Middle frontal gyrus (tissue), 1 donor: Measurements from ENCODE around the gene RNF111.
A peak's percentile ranks its signal among the peaks of the same experiment; 100 is the strongest.
"Not testable (repeated sequence)": the region's sequence is repeated elsewhere in the genome, so short reads cannot be mapped to it uniquely, and the experiment has no call there.

Experiments
- DNase-seq: peaks from one replicate; pipeline ENCODE4 v3.0.0-alpha.2; 2015; ENCODE audit warnings: low spot score; ENCODE audit errors: extremely low spot score

The RNF111 gene

DNA sequence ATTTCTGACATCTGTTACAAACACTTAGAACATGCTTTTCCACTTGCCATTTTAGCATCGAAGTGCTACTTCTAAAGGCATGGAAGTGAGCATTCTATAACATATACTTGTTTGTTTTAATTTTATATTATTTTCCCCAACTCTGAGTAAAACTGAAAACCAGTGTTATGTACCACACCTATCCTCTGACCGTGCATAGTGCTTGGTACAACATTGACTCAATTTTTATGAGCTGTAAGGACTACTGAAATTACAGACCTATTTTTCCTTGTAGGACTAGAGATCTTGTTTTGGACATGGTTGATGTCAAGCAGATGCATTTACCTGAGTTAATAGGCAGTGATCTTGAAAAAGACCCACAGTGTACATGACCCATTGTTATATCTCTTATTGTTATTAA is 66.0 kb downstream of the RNF111 start:
- DNase-seq: no peak

DNA sequence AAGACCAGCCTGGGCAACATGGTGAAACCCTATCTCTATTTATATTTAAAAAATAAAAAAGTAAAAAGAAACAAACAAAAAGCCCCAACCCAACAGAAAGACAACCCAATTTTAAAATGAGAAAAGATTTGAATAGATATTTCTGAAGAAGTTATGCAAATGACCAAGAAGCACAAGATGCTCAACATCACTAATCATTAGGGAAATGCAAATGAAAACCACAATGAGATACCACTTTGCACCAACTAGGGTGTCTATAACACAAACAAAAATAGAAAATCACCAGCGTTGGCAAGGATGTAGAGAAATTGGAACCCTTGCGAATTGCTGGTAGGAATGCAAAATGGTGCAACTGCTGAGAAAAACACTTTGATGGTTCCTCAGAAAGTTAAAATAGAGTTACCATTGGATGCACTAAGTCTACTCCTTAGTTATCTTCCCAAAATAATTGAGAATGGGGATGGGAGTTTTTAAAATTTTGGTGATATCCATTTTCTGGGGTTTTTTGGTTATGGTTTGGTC is 71.7 kb downstream of the RNF111 start:
- DNase-seq: no peak

DNA sequence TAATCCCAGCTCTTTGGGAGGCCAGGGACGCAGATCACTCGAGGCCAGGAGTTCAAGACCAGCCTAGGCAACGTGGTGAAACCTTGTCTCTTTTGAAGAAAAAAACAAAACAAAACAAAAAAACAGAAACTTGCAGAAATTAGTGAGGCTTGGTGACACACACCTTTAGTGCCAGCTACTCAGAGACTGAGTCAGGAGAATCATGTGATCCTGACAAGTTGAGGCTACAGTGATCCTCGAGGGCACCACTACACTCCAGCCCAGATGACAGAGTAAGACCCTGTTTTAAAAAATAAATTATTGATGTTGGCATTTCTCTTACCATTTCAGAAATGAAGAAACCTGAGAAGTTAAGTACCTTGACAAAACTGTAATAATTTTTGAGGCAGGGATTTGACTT is 72.9 kb downstream of the RNF111 start:
- no peak for DNase-seq

DNA sequence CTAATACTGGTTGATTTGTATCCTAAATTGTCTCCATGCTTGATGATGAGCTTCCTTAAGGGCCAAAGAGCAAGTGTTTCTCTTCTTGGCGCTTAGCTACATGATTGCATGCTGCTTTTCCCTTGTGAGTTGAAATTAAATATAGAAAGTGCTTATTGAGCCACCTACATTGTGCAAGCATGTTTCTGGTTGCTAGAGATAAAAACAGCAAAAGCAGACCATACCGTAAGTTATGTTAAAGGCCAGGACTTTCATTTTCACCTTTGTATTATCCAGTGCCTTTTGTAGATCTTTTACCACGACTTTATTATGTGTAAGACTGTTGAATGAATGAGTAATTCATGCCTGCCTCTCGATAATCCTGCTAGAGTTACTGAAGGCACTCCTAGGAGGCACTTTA is 75.6 kb downstream of the RNF111 start:
- DNase-seq: no peak

DNA sequence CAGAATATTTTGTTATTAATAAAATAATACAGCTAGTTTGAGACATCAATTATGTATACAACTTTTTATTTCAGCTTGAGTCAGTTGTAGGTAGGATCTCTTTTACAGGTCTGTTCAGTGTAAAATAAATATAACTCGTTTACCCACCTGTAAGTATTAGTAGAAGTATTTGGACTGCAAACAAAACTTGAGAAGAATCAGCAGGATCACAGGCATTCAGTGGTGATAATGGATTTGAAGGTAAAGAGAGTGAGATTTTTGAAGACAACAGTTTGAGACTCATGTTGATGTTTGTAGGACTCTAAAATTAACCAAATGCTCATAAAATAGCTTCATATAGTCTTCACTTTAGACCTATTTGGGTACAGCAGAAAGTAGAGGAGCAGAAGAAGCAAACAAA is 82.0 kb downstream of the RNF111 start:
- no peak for DNase-seq

DNA sequence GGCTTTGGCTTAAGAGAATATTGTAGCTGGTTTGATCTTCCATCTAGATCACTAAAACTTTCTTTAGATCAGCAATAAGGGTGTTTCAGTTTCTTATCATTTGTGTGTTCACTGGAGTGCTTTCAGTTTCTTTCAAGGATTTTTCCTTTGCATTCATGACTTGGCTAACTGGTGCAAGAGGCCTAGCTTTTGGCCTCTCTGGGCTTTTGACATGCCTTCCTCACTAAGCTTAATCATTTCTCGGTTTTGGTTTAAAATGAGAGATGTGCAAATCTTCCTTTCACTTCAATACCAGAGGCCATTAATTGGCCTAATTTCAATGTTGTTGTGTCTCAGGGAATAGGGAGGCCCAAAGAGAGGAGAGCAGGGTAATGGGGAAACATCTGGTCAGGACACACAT is 87.1 kb downstream of the RNF111 start:
- DNase-seq: no peak

DNA sequence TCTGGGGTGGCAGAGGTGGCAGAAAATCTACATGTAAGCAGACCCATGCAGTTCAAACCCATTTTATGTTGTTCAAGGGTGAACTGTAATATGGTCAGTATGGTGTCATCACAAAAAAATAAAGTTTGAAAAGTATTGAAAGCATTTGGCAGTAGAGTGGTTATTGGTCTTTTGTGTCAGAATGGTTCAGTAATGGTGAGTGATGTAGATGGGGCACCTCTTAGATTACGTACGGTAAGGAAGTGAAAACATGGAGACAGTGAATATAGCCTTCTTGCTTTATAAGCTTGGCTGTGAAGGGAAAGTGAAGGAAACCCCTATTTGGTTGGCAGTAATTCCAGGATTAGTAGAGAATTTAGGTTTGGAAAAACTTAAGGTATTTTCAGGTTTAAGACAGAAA is 100.3 kb downstream of the RNF111 start:
- DNase-seq: no peak

DNA sequence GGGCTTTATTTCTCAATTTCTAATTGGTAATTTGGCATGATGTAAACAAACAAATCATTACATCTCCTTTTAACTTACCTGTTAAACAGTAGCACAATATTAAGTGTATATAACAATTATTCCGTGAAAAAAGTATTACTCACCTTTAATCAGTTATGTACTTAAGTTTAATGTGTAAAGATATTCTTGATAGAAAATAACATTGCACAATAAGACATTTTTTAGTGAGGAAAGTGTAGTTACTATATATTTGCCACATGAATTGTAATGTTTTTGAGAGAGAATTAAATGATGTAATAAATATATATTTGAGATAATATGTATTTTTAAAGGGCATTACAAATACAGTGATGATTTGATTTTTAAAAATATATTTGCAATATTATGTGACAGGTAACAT is 106.6 kb downstream of the RNF111 start:
- no peak for DNase-seq

DNA sequence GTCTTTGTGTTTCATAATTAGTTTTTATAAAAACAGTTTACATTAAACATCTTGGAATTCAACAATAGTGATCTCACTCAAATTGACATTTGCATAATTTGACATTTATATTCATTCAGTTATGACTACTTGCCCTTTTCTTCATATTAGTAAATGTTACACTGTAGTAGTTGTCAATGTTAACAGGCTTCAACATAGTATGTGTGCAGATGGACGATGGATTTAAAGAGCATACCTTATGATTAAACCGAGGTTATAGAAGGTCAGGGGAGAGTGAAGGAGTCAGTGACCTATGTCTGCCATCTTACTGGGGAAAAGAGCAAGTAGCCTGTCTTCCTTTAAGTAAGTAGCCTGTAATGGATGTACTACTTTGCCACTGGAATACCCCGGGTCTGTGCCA is 109.0 kb downstream of the RNF111 start:
- DNase-seq: no peak

DNA sequence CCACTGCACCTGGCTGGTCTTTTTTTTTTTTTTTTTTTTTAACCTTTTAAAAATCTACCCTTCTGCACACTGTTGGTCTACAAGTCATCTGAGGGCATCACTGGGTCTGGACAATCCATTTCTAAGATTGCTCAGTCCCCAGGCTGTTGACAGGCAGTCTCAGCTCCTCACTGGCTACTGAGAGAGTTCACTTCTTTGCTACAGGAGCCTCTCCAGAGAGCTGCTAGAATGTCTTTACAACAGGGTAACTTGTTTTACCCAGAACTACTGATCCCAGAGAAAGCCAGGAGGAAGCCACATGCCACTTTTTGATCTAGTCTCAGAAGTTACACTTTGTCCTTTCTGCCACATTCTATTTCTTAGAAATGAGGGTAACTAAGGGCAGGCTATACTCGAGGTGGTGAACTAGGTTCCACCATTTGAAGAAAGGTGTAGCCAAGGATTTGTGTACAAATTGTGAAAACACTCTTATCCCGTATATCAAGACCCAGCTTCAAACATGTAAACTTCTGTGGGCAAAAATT is 111.8 kb downstream of the RNF111 start:
- no peak for DNase-seq

DNA sequence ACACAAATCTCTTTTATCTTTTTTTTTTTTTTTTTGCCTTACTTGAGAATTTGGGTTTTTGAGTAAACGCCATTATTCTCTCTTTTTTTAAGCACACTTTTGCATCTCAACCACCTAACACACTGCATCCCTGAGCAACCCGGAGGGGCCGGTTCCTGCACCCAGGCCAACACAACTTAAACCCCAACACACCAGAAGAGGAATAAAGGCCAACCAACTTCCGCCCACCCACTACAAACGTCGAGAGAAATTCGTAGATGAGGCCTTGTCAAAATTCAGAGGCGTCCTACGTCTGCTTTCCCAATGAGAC is 117.1 kb downstream of the RNF111 start:
- DNase-seq: no peak

DNA sequence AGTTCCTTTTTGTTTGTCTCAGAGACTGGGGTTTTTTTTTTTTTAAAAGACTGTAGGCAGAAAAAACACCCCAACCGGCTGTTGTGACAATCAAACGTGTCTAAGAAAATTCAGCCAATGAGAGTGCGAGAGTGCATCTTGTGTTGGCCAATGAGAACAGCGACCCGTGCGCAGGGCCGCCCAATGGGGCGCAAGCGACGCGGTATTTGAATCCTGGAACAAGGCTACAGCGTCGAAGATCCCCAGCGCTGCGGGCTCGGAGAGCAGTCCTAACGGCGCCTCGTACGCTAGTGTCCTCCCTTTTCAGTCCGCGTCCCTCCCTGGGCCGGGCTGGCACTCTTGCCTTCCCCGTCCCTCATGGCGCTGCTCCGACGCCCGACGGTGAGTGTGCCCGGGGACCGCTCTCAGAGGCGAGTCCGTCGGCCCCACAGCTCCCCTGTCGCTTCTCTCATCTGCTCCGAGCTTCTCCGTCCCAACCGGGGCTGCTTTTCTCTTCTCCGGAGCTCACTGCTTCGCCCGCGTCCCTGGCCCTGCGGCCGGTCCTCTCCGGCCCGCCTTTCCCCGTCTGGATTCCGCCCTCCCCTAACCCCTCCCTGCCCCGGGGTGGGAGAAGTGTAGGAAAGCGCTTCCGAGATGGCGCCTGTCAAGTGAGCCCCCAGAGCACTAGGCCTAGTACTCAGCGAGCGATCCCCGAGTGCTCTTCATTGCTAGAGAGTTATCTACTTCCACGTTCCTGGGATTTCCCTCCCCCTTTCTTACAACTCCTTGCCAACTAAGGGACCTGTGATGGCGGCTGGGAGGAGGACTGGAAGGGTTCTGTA is 117.7 kb downstream of the RNF111 start, which contains the start of gene CCNB2:
CCNB2 (plus strand) TSS at position 235 of the 821 bp plus-strand sequence; CDS start at position 358, 123 bp downstream.
- DNase-seq: peak; percentile 86

DNA sequence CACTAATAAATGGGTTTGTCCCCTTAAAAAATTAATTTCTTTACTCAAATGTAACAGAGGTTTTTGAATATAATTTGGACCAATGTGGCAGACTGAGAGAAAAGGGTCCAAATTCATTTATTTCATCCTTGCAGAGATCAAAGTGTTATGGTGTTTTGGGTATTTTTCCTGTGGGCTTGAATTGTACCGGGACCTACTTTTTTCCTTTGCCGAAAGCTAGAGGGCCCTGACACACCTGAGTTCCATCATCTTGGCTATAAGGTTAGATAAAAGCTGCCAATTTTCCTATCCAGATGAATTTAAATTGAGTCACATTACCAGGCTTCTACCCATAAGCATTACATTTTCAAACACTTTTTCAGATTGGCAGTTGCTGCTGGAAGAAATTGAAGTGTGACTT is 118.4 kb downstream of the RNF111 start:
- no peak for DNase-seq

DNA sequence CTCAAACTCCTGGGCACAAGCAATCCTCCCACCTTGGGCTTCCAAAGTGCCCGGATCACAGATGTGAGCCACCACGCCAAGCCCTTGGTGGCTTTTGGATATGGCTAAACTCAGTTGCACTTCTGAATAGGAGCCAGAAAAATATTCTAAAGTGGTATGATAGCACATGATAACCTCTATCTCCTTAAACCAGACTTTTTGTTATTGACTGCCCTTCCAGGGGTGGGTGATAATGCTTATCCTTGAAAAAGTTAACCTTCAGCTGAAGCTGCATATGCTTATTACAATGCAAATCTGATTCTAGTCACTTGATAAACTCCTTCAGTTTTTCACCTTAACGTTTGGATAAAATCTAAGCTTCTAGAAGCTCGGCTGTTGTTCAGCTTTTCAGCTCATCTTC is 123.8 kb downstream of the RNF111 start:
- DNase-seq: no peak

DNA sequence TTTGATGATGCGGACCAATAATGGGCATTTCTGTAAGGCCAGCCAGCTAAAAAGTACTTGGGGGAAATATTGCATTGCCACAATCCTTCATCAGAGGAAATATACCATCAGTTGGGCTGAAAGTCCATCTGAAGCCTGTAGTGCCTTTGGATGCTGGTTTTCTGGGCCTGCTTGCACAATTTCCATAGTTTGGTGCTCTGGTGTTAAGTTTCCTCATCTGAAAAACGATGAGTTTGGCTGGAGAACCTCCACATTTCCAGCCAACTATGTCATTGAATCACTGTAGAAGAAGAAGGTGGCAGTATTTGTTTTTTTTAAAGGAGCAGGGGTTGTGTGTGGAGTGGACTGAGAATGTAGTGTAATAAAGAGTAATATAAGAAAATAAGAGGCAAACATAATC is 127.6 kb downstream of the RNF111 start:
- no peak for DNase-seq

DNA sequence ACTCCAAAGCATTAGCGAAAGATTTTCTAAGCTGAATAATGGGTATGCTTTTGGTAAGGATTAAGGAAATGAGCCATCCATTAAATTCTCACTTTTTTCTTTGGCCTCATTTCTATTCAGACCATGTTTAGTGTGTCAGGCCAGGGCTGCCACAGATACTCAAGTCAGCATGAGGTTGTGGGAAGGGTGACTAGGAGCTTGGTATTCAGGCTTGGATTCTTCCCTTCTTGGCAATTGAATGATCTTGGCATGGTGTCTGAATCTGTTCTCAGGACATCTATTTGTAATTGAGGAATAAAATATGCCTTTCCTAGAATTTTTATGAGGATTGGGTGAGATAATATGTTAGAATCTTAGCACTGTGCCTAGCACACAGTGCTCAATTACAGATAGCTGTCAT is 128.7 kb downstream of the RNF111 start:
- no peak for DNase-seq

DNA sequence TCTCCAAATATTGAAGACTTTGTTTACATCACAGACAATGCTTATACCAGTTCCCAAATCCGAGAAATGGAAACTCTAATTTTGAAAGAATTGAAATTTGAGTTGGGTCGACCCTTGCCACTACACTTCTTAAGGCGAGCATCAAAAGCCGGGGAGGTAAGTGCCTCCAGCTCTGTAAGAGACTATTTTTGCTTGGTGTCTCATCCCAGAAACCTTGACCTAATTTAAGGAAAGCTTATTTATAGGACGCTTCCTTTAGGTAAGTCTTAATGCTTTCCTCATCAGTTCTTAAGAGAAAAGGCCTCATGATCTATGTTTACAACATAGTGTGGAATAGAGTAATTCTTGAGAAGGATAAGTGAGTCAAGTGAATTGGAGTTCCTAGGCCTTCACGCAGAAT is 129.3 kb downstream of the RNF111 start:
- DNase-seq: no peak

DNA sequence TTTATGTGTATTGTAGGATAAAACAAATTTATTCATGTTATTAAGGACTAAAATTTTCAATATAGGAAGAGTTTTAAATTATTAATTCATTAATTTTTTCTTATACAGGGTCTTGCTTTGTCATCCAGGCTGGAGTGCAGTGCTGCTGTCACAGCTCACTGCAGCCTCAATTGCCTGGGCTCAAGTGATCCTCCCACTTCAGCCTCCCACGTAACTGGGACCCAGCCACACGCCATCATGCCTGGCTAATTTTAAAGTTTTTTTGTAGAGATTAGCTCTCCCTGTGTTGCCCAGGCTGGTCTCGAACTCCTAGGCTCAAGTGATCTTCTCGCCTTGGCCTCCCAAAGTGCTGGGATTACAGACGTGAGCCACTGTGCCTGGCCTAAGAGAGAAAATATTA is 132.2 kb downstream of the RNF111 start:
- DNase-seq: no peak

DNA sequence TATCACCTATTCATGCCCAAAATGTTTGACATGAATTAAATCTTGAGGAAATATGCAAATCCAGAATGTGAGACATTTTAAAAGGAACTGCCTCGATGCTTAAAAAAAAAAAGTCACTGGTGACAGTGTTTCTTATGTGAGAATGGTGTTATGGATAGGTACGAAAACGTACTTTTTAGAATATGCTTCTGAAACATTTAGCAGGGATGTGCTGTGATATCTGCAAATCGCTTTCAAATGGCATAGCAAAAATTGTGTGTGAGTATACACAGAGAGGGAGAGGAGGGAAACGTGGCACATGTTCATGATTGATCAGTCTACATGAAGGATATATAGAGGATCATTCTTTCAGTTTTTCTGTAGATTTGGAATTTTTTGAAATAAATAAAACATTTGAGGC is 133.5 kb downstream of the RNF111 start:
- no peak for DNase-seq

DNA sequence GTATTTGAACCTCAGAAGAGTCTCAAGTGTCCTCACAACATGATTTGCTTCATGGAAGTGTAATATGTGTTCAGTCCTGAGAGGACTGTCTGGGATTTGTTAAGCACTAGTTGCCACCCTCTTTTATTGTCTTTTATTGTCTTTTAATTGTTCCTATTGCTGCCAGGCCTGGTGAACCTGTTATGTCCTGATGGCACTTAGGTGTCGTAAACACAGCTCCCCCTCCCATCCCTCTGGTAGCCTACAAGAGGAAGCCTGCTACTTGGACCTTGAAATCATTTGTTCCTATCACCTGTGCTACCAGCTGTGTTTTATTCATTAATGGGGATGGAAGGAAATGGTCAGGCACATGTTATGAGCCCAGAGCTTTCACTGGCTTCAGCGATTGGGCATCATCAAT is 136.8 kb downstream of the RNF111 start:
- DNase-seq: no peak

DNA sequence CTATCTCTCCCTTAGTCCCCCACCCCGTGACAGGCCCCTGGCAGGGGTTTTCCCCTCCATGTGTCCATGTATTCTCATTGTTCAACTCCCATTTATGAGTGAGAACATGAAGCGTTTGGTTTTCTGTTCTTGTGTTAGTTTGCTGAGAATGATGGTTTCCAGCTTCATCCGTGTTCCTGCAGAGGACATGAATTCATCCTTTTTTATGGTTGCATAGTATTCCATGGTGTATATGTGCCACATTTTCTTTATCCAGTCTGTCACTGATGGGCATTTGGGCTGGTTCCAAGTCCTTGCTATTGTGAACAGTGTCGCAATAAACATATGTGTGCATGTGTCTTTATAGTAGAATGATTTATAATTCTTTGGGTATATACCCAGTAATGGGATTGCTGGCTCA is 138.2 kb downstream of the RNF111 start:
- not testable (repeated sequence) for DNase-seq

DNA sequence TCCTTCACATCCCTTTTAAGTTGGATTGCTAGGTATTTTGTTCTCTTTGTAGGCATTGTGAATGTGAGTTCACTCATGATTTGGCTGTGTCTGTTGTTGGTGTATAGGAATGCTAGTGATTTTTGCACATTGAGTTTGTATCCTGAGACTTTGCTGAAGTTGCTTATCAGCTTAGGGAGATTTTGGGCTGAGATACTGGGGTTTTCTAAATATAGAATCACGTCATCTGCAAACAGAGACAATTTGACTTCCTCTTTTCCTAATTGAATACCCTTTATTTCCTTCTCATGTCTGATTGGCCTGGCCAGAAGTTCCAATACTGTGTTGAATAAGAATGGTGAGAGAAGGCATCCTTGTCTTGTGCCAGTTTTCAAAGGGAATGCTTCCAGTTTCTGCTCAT is 139.8 kb downstream of the RNF111 start:
- not testable (repeated sequence) for DNase-seq

DNA sequence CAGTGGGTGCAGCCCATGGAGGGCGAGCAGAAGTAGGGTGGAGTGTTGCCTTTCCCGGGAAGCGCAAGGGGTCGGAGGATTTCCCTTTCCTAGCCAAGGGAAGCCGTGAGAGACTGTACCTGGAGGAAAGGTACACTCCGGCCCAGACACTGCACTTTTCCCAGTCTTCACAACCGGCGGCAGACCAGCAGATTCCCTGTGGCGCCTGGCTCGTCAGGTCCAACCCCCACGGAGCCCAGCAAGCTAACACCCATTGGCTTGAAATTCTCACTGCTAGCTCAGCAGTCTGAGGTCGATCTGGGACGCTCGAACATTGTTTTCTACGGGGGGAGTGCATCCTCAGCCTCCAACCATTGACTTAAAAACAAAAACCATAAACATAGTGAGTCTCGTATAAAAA is 144.0 kb downstream of the RNF111 start:
- no peak for DNase-seq
